CD14-positive monocyte (primary cell): ENCODE measurements around the gene CCT6A. TPM values are rescaled to one million over a fixed set of nuclear protein-coding genes. Genes with fewer than 3 reads are reported as not detected.

ENCODE experiments used
- DNase-seq, 3 donors: peaks; one replicate each; pipeline ENCODE4 v3.0.0-alpha.2; 2011 to 2022
- H2AFZ ChIP-seq: 2 replicates; pipeline ENCODE4 v1.6.0; 2012; ENCODE audit warnings: mild to moderate bottlenecking, low read depth, low read length, inconsistent platforms; ENCODE audit not compliant: insufficient read depth, poor library complexity, severe bottlenecking
- H3K27ac ChIP-seq, 2 donors: 1 replicate in 1 of 2; 2 replicates in 1 of 2; pipeline ENCODE4 v1.5.1; 2012 to 2013; ENCODE audit warnings: low read length in 2 of 2, control low read depth in 1 of 2, inconsistent platforms in 1 of 2, low read depth in 1 of 2, mild to moderate bottlenecking in 1 of 2
- H3K27me3 ChIP-seq, 2 donors: one replicate each; pipeline versions ENCODE4 v1.6.0 to v1.6.1; 2011 to 2013; ENCODE audit warnings: low read length in 2 of 2; ENCODE audit not compliant: control insufficient read depth in 2 of 2, insufficient read depth in 2 of 2
- H3K36me3 ChIP-seq, 2 donors: replicated peaks in 1 of 2; 1 replicate in 1 of 2; 2 replicates in 1 of 2; pipeline versions ENCODE4 v1.5.1 to v1.6.1; 2012 to 2013; ENCODE audit warnings: low read length in 2 of 2, control low read depth in 1 of 2, inconsistent platforms in 1 of 2, mild to moderate bottlenecking in 1 of 2; ENCODE audit not compliant: insufficient read depth in 2 of 2, control insufficient read depth in 1 of 2
- H3K4me1 ChIP-seq, 2 donors: 1 replicate in 1 of 2; 2 replicates in 1 of 2; pipeline versions ENCODE4 v1.5.1 to v1.6.1; 2012 to 2013; ENCODE audit warnings: low read length in 2 of 2, control low read depth in 1 of 2, inconsistent platforms in 1 of 2, mild to moderate bottlenecking in 1 of 2, moderate library complexity in 1 of 2; ENCODE audit not compliant: insufficient read depth in 2 of 2, control insufficient read depth in 1 of 2
- H3K4me2 ChIP-seq: replicated peaks from 2 replicates; pipeline ENCODE3; 2012; ENCODE audit warnings: low read length, moderate library complexity, mild to moderate bottlenecking; ENCODE audit not compliant: poor library complexity, severe bottlenecking; ENCODE audit errors: extremely low read depth
- H3K4me3 ChIP-seq, 3 experiments: fragments of 200-600 bp in 1 of 3; sonication (generic) in 1 of 3; replicated peaks in 1 of 3; 1 replicate in 2 of 3; 2 replicates in 1 of 3; pipeline ENCODE4 v1.5.1; 2011 to 2013; ENCODE audit warnings: low read length in 3 of 3, mild to moderate bottlenecking in 3 of 3, control low read depth in 2 of 3, low read depth in 2 of 3, inconsistent platforms in 1 of 3, moderate library complexity in 1 of 3
- H3K79me2 ChIP-seq: 2 replicates; pipeline ENCODE4 v1.6.0; 2012; ENCODE audit warnings: mild to moderate bottlenecking, control low read depth, inconsistent platforms, low read length, moderate library complexity; ENCODE audit not compliant: insufficient read depth
- H3K9ac ChIP-seq: 2 replicates; pipeline ENCODE4 v1.6.0; 2017; ENCODE audit warnings: low read length, mild to moderate bottlenecking; ENCODE audit not compliant: insufficient read depth, poor library complexity, severe bottlenecking
- H3K9me3 ChIP-seq, 2 donors: replicated peaks in 1 of 2; 1 replicate in 1 of 2; 2 replicates in 1 of 2; pipeline versions ENCODE4 v1.5.1 to v1.6.1; 2012 to 2013; ENCODE audit warnings: low read length in 2 of 2, control low read depth in 1 of 2; ENCODE audit not compliant: control insufficient read depth in 1 of 2, insufficient read depth in 1 of 2
- H4K20me1 ChIP-seq: 2 replicates; pipeline ENCODE4 v1.6.0; 2012; ENCODE audit warnings: mild to moderate bottlenecking, low read length, control low read depth, moderate library complexity; ENCODE audit not compliant: insufficient read depth
- H3K27ac Mint-ChIP-seq, 7 donors: one replicate each; pipeline ENCODE4 v1.8.0; 2020; ENCODE audit warnings: mild to moderate bottlenecking in 7 of 7, mixed read lengths in 7 of 7, moderate library complexity in 6 of 7, inconsistent platforms in 2 of 7
- H3K27me3 Mint-ChIP-seq, 3 donors: one replicate each; pipeline ENCODE4 v1.8.0; 2021 to 2022; ENCODE audit warnings: low read depth in 3 of 3, mild to moderate bottlenecking in 3 of 3, mixed read lengths in 3 of 3, moderate library complexity in 3 of 3, inconsistent platforms in 1 of 3
- H3K36me3 Mint-ChIP-seq, 2 donors: one replicate each; pipeline ENCODE4 v1.8.0; 2020; ENCODE audit warnings: mixed read lengths in 2 of 2, inconsistent platforms in 1 of 2, mild to moderate bottlenecking in 1 of 2
- H3K4me1 Mint-ChIP-seq: one replicate; pipeline ENCODE4 v1.8.0; 2020; ENCODE audit warnings: mild to moderate bottlenecking, mixed read lengths
- H3K4me3 Mint-ChIP-seq, 2 donors: one replicate each; pipeline ENCODE4 v1.8.0; 2020; ENCODE audit warnings: mild to moderate bottlenecking in 2 of 2, mixed read lengths in 2 of 2, moderate library complexity in 1 of 2
- H3K9me3 Mint-ChIP-seq, 7 donors: one replicate each; pipeline ENCODE4 v1.8.0; 2020 to 2022; ENCODE audit warnings: mixed read lengths in 7 of 7, mild to moderate bottlenecking in 6 of 7, moderate library complexity in 6 of 7, inconsistent platforms in 2 of 7
- WGBS: methylation state at CpG from one replicate; pipeline ENCODE4 v1.1.5; 2013; ENCODE audit warnings: missing lambda C conversion rate; ENCODE audit not compliant: insufficient coverage; 5-methylcytosine and 5-hydroxymethylcytosine counted together
- intact Hi-C, 2 donors: fragments of 100-400 bp; cut with micrococcal nuclease; formaldehyde crosslinking; loops; one replicate each; pipeline versions ENCODE4 v1.15.0 to v1.15.1; 2023
- polyA plus RNA-seq, 3 donors: library from polyadenylated mRNA; depleted of rRNA in 1 of 3; unstranded in 2 of 3; stranded (reverse) in 1 of 3; fragments of 300-500 nt in 2 of 3; fragments of >200 nt in 1 of 3; fragmentation: Illumina TruSeq in 2 of 3; gene quantifications; 1 replicate in 2 of 3; 2 replicates in 1 of 3; pipeline ENCODE4 v1.2.3, GENCODE V29; 2012 to 2021
- TF ChIP-seq, protein P1 (sequence below): fragments of 200-600 bp; IDR thresholded peaks from one replicate; pipeline ENCODE4 v1.8.0; 2022; ENCODE audit warnings: antibody characterized with exemption, mild to moderate bottlenecking

Gene CCT6A
- polyA plus RNA-seq, 3 donors = 62.3 to 81.4 (median 63.3) TPM

DNA sequence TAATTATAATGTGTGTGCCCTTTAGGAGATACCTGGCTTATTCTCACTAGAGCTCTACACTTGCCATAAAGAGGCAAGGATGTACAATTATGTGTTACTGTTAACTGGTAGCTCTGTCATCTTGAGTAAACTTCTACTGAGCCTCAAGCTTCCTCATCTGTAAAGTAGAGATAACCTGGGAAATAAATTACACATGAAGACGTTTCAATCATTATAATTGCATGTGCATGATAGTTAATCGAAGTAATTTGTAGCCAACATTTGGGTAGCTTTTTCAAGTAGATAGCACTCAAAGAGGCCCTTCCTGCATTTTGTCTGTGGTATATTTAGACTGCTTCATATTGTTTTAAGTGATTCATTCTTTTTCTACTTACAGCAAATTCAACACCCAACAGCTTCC is 2.4 kb downstream of the CCT6A start:
- Histone ChIP-seq H3K4me3 (no peak overlapping the region), H2AFZ (no peak overlapping the region), H3K9me3 (no peaks in the 10 kb centered on the region), H3K79me2 (peaks cover 49% of the 10 kb centered on the region), H3K36me3 (peaks cover 56 to 63% of the 10 kb centered on the region in 2 donors), H4K20me1 (no peaks in the 10 kb centered on the region), H3K27me3 (no peaks in the 10 kb centered on the region), H3K27ac (no peak overlapping the region), H3K9ac (no peak overlapping the region), H3K4me2 (no peak overlapping the region), H3K4me1 (peaks cover 19 to 24% of the 10 kb centered on the region in 2 donors)
- peaks cover 25% of the 10 kb centered on the region for H3K4me1 Mint-ChIP-seq
- H3K36me3 Mint-ChIP-seq = peaks cover 51 to 63% of the 10 kb centered on the region in 2 donors
- DNase-seq = no peak
- no peaks in the 10 kb centered on the region for H3K9me3 Mint-ChIP-seq
- no CpG with 5 or more reads among the region's 2 CpGs for WGBS
- intact Hi-C loops = loop anchor here in 1 of 2 donors (5.0 kb wide), 1 partner anchor 687 kb away; the partner anchor contains the start of gene LANCL2
- H3K27me3 Mint-ChIP-seq = no peaks in the 10 kb centered on the region
- no peak overlapping the region for H3K27ac Mint-ChIP-seq
- H3K4me3 Mint-ChIP-seq = no peak overlapping the region
- TF ChIP-seq, protein P1, sequence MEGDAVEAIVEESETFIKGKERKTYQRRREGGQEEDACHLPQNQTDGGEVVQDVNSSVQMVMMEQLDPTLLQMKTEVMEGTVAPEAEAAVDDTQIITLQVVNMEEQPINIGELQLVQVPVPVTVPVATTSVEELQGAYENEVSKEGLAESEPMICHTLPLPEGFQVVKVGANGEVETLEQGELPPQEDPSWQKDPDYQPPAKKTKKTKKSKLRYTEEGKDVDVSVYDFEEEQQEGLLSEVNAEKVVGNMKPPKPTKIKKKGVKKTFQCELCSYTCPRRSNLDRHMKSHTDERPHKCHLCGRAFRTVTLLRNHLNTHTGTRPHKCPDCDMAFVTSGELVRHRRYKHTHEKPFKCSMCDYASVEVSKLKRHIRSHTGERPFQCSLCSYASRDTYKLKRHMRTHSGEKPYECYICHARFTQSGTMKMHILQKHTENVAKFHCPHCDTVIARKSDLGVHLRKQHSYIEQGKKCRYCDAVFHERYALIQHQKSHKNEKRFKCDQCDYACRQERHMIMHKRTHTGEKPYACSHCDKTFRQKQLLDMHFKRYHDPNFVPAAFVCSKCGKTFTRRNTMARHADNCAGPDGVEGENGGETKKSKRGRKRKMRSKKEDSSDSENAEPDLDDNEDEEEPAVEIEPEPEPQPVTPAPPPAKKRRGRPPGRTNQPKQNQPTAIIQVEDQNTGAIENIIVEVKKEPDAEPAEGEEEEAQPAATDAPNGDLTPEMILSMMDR = no peak

- H3K4me3 Mint-ChIP-seq = no peak overlapping the region
- DNase-seq = no peak
- Histone ChIP-seq H3K36me3 (peaks cover 50 to 57% of the 10 kb centered on the region in 2 donors), H3K27ac (peak overlapping the region in 1 of 2 donors; percentile 95), H3K4me2 (no peak overlapping the region), H3K4me1 (peaks cover 12 to 24% of the 10 kb centered on the region in 2 donors), H3K9ac (no peak overlapping the region), H3K4me3 (no peak overlapping the region), H3K79me2 (peaks cover 20% of the 10 kb centered on the region), H3K27me3 (no peaks in the 10 kb centered on the region), H2AFZ (no peak overlapping the region), H3K9me3 (no peaks in the 10 kb centered on the region), H4K20me1 (no peaks in the 10 kb centered on the region)
- TF ChIP-seq, protein P1 = no peak
- WGBS = 62% methylated on average over 2 of the region's 2 CpGs
- H3K27me3 Mint-ChIP-seq = peaks cover 0 to 1% (median 0%) of the 10 kb centered on the region in 3 donors
- H3K27ac Mint-ChIP-seq = peak overlapping the region; percentile 67 to 78 (median 72)
- peaks cover 19% of the 10 kb centered on the region for H3K4me1 Mint-ChIP-seq
- H3K36me3 Mint-ChIP-seq = peaks cover 53 to 55% of the 10 kb centered on the region in 2 donors
- no peaks in the 10 kb centered on the region for H3K9me3 Mint-ChIP-seq
- intact Hi-C loops = loop anchor here in 1 of 2 donors (5.0 kb wide), 1 partner anchor 45 kb away; the partner anchor contains the start of gene CHCHD2
Measured at GRCh38 chr7:56062382-56062781, 10.8 kb downstream of the CCT6A start.
